Left lung (tissue), 10 donors: ENCODE results near the gene CCDC50. TPM values are rescaled to one million over a fixed set of nuclear protein-coding genes. Genes with fewer than 3 reads are reported as not detected.

Source experiments
- ATAC-seq: fragments of 200-7000 bp; cut with Tn5 transposase; one replicate; pipeline ENCODE4 v1.9.1; 2020; ENCODE audit warnings: moderate library complexity
- DNase-seq, 4 donors: peaks; one replicate each; pipeline ENCODE4 v3.0.0-alpha.2; 2013 to 2020
- H3K27ac ChIP-seq, 2 donors: fragments of 200-600 bp; sonication (generic) in 1 of 2; one replicate each; pipeline versions ENCODE4 v1.5.0 to v1.8.0; 2020 to 2021
- H3K27me3 ChIP-seq, 2 donors: fragments of 200-600 bp; sonication (generic) in 1 of 2; one replicate each; pipeline versions ENCODE4 v1.5.0 to v1.8.0; 2020 to 2021
- H3K36me3 ChIP-seq, 2 donors: fragments of 200-600 bp; sonication (generic) in 1 of 2; one replicate each; pipeline versions ENCODE4 v1.5.0 to v1.8.0; 2020 to 2021
- H3K4me1 ChIP-seq, 2 donors: fragments of 200-600 bp; one replicate each; pipeline ENCODE4 v1.8.0; 2021
- H3K4me3 ChIP-seq, 2 donors: fragments of 200-600 bp; sonication (generic) in 1 of 2; one replicate each; pipeline versions ENCODE4 v1.5.0 to v1.8.0; 2020 to 2021; ENCODE audit warnings: mild to moderate bottlenecking in 1 of 2
- H3K9me3 ChIP-seq, 2 donors: fragments of 200-600 bp; sonication (generic) in 1 of 2; one replicate each; pipeline versions ENCODE4 v1.5.0 to v1.8.0; 2020 to 2021
- intact Hi-C, 2 donors: fragments of 100-400 bp; cut with DNase I; formaldehyde crosslinking; loops; one replicate each; pipeline versions ENCODE4 v1.11.2 to v1.14.2; 2022
- polyA plus RNA-seq, 6 donors: library from polyadenylated mRNA; unstranded; fragments of 120-200 nt; gene quantifications; one replicate each; pipeline ENCODE4 v1.2.1, GENCODE V29; 2013; ENCODE audit not compliant: insufficient read length in 6 of 6
- total RNA-seq, 2 donors: library from RNA; stranded (reverse); fragmentation: NEBNext Ultra II Directional; extraction: Animal tissue kit (Norgen Biotek cat#: 25700); gene quantifications; one replicate each; pipeline ENCODE4 v1.2.1, GENCODE V29; 2021
- TF ChIP-seq, protein P1 (sequence below), 2 donors: fragments of 200-600 bp; sonication (generic) in 1 of 2; IDR thresholded peaks; one replicate each; pipeline versions ENCODE4 v1.5.0 to v1.8.0; 2021; ENCODE audit warnings: antibody characterized with exemption in 2 of 2
- donor health status: DM: no; HTN: yes; CAD: no.
- donor health status: DM: no; HTN: no; CAD: no.

Gene CCDC50
- total and polyA plus RNA-seq, 8 donors: 49.7 to 85.1 (median 68.2) TPM

DNA sequence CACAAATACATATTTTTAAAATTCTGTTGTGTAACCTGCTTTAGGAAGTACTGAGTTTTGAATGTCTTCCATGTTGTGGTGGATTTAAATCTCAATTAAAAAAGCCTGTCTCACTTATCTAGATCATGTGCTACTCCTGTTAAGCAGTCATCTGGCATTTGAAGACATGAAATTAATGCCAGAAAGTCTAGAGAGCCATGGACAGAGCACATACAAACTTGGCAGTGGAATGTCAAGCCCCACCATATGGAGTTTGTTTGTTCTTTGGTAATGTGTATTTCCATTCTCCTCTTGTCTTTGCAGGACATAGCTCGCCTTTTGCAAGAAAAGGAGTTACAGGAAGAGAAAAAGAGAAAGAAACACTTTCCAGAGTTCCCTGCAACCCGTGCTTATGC is 40.4 kb downstream of the CCDC50 start:
- ATAC-seq (no peak), DNase-seq (peak in 2 of 4 donors; percentile 77 to 90)
- Histone ChIP-seq H3K36me3 (peaks cover 0 to 14% of the 10 kb centered on the region in 2 donors), H3K4me1 (no peaks in the 10 kb centered on the region), H3K27me3 (no peaks in the 10 kb centered on the region), H3K9me3 (no peaks in the 10 kb centered on the region), H3K4me3 (no peak overlapping the region), H3K27ac (no peak overlapping the region)
- intact Hi-C loops: no loop called here
- TF ChIP-seq, protein P1, sequence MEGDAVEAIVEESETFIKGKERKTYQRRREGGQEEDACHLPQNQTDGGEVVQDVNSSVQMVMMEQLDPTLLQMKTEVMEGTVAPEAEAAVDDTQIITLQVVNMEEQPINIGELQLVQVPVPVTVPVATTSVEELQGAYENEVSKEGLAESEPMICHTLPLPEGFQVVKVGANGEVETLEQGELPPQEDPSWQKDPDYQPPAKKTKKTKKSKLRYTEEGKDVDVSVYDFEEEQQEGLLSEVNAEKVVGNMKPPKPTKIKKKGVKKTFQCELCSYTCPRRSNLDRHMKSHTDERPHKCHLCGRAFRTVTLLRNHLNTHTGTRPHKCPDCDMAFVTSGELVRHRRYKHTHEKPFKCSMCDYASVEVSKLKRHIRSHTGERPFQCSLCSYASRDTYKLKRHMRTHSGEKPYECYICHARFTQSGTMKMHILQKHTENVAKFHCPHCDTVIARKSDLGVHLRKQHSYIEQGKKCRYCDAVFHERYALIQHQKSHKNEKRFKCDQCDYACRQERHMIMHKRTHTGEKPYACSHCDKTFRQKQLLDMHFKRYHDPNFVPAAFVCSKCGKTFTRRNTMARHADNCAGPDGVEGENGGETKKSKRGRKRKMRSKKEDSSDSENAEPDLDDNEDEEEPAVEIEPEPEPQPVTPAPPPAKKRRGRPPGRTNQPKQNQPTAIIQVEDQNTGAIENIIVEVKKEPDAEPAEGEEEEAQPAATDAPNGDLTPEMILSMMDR (IDR thresholded peaks at IDR 0.05): no peak

DNA sequence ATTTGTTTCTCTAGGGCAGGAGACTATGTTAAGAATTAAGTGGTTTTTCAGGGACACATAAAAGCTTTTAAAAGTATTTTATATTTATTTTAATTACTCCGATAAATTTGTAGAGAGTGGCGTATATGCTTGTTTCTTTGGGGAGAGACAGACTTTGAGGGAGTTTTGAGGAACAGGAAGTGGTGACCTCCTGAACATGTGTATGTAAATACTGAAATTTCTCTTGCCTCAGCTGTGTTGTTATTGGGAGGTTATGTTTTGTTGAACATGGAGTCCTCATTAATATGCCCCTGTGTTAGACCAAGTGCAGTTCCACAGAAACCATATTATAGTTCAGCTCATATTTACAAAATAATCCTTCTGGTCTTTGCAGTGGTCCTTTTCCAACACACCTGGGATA is 42.9 kb downstream of the CCDC50 start:
- intact Hi-C loops: no loop called here
- no peak overlapping the region for H3K27ac ChIP-seq
- DNase-seq: no peak

DNA sequence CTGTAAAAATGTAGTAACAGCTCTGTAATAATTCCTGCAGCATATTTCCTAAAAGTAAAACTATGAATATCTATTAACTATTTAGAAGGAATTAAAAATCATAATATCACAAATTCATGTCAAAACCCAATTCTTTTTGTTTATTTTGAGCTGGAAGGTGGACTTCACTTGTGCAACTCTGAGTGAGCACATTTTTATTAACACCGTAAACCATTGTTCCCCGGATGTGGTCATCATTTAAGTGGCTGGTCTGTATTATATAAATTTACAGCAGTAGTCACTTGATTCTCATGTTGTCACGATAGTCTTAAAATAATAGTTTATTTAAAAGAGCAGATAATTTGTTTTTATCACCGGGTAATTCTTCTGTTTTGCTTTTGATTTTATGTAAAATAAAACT is 44.1 kb downstream of the CCDC50 start:
- Histone ChIP-seq H3K27ac (no peak overlapping the region), H3K27me3 (no peaks in the 10 kb centered on the region), H3K4me1 (peaks cover 0 to 6% of the 10 kb centered on the region in 2 donors), H3K36me3 (peaks cover 0 to 14% of the 10 kb centered on the region in 2 donors), H3K4me3 (no peak overlapping the region), H3K9me3 (no peaks in the 10 kb centered on the region)
- DNase-seq (no peak), ATAC-seq (no peak)
- TF ChIP-seq, protein P1 (IDR thresholded peaks at IDR 0.05): no peak
- intact Hi-C loops: no loop called here

More for the DNA sequence above, 42.9 kb downstream of the CCDC50 start:
- Histone ChIP-seq H3K27me3 (no peaks in the 10 kb centered on the region), H3K9me3 (no peaks in the 10 kb centered on the region), H3K4me1 (no peaks in the 10 kb centered on the region), H3K4me3 (no peak overlapping the region), H3K36me3 (peaks cover 0 to 14% of the 10 kb centered on the region in 2 donors)
- no peak for ATAC-seq
- TF ChIP-seq, protein P1 (IDR thresholded peaks at IDR 0.05): no peak

DNA sequence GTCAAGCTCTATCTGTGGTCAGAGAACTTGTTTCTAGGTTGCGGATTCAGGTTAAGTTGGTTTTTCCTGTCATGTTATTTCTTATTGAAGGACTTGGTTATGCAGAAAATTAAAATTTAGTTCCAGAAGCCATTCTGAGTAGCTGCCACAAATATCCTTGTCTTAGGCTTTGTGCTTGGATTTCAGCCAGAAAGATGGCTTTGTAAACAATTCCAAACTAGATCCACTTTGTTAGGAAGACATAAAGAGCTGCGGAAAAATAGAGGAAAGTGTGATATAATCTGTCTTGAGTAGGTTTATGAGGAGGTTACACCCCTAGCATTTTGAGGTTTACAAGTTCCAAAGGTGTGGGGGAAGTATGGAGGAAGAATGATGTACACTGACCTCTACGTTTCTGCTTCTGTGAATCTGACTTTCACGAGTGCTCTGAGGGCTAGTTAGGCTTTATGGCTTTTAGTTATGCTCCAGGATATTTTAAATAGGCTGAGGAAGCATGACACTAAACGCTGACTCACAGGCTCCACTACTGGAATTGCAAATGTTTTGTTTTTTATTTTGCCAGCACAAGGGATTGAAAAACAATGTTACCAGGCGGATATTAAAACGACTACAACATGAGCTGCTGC is 47.4 kb downstream of the CCDC50 start:
- Histone ChIP-seq H3K4me3 (no peak overlapping the region), H3K27ac (peak overlapping the region; percentile 52 to 67), H3K9me3 (no peaks in the 10 kb centered on the region), H3K4me1 (peaks cover 0 to 11% of the 10 kb centered on the region in 2 donors), H3K27me3 (no peaks in the 10 kb centered on the region), H3K36me3 (peaks cover 0 to 15% of the 10 kb centered on the region in 2 donors)
- TF ChIP-seq, protein P1 (IDR thresholded peaks at IDR 0.05): no peak
- peak; percentile 60 for ATAC-seq
- DNase-seq: peak in 1 of 4 donors; percentile 48
- intact Hi-C loops: no loop called here

DNA sequence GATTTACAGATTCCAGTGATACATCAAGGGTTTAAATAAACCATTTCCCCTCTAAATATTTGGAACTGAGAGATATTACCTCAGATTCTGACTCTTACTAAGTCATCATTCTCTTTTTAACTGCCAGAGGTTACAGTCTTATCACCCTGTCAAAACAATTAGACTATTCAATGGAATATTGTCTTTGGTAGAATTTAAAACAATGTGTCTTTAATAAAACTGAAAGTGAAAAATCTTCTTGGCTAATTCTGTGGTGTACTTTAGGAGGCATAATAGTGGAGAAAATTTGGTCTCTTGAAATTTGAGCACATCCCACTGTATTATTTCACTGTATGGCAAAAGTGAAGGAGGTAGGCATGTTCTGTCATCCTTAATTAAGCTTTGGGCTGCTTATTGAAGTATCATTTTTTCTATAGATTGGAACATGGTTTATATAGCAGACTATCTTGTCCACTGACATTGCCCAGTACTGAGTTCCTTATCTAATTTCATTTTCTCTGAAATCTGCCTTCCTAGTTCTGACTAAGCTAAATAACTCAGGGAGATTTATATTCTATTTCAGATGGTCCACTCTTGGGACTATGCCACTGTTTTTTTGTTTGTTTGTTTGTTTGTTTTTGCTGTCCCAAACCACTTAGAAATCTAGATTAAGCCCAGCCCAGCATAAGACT is 49.1 kb downstream of the CCDC50 start:
- Histone ChIP-seq H3K4me1 (peaks cover 0 to 11% of the 10 kb centered on the region in 2 donors), H3K36me3 (peaks cover 0 to 23% of the 10 kb centered on the region in 2 donors), H3K4me3 (no peak overlapping the region), H3K9me3 (no peaks in the 10 kb centered on the region), H3K27ac (no peak overlapping the region), H3K27me3 (no peaks in the 10 kb centered on the region)
- TF ChIP-seq, protein P1 (IDR thresholded peaks at IDR 0.05): no peak
- no peak for ATAC-seq
- intact Hi-C loops: no loop called here
- no peak for DNase-seq
